HepG2 (cell line): ENCODE measurements around the gene SSH3. TPM values are rescaled to one million over a fixed set of nuclear protein-coding genes. Genes with fewer than 3 reads are reported as not detected.

ENCODE experiments used
- ATAC-seq: fragments of 200-7000 bp; cut with Tn5 transposase; 3 replicates; pipeline ENCODE4 v1.9.1; 2020; ENCODE audit warnings: mild to moderate bottlenecking, moderate library complexity
- BruUV-seq: library from RNA; stranded (reverse); fragments of 400-500 nt; replicated peaks from 2 replicates; lab custom pipeline; 2021; lab: Mats Ljungman, UMichigan
- CTCF ChIA-PET: fragments of 300-600 bp; formaldehyde crosslinking; extraction: SDS; loops from one replicate; lab custom pipeline; 2021; ENCODE audit warnings: low total read pairs, inconsistent platforms, low intra/inter-chr PET ratio; lab: Yijun Ruan, JAX
- POLR2A ChIA-PET: fragments of 350-600 bp; sonication (Branson Sonifier 250); formaldehyde crosslinking; loops from one replicate; lab custom pipeline; 2020; ENCODE audit warnings: antibody characterized with exemption, inconsistent platforms; lab: Yijun Ruan, JAX
- DNase-seq: peaks from one replicate; pipeline ENCODE4 v3.0.0-alpha.2; 2015; ENCODE audit warnings: low spot score
- FAIRE-seq: peaks from 3 replicates; lab custom pipeline; 2011; peaks lifted over from hg19 to GRCh38; lab: Jason Lieb, UNC
- H2AFZ ChIP-seq: one replicate; pipeline ENCODE4 v1.6.1; 2011; ENCODE audit warnings: low read length, inconsistent platforms
- H3K27ac ChIP-seq: fragments of 300-600 bp; 3 replicates; pipeline ENCODE4 v1.8.0; 2011; ENCODE audit warnings: mixed run types, mild to moderate bottlenecking, mixed read lengths, low read length, inconsistent platforms; ENCODE audit not compliant: insufficient read depth; ENCODE audit errors: extremely low read length
- H3K27me3 ChIP-seq, 2 experiments: fragments of 200-600 bp in 1 of 2; 2 replicates in 1 of 2; 3 replicates in 1 of 2; pipeline versions ENCODE4 v1.6.0 to v1.8.0; 2011; ENCODE audit warnings: low read length in 2 of 2, mild to moderate bottlenecking in 2 of 2, moderate library complexity in 2 of 2, inconsistent platforms in 1 of 2; ENCODE audit not compliant: insufficient read depth in 2 of 2, control insufficient read depth in 1 of 2
- H3K36me3 ChIP-seq, 2 experiments: fragments of 200-600 bp in 1 of 2; replicated peaks in 1 of 2; 2 replicates in 1 of 2; 3 replicates in 1 of 2; pipeline versions ENCODE4 v1.5.1 to v1.8.0; 2011; ENCODE audit warnings: low read length in 2 of 2, inconsistent platforms in 1 of 2; ENCODE audit not compliant: insufficient read depth in 2 of 2, control insufficient read depth in 1 of 2
- H3K4me1 ChIP-seq: 2 replicates; pipeline ENCODE4 v1.5.1; 2012; ENCODE audit warnings: low read length, inconsistent platforms; ENCODE audit not compliant: insufficient read depth
- H3K4me2 ChIP-seq: 2 replicates; pipeline ENCODE4 v1.6.0; 2011; ENCODE audit warnings: low read depth, low read length, inconsistent platforms
- H3K4me3 ChIP-seq, 3 experiments: fragments of 200-600 bp in 1 of 3; sonication (generic), shearing (Covaris generic) in 1 of 3; replicated peaks in 1 of 3; 2 replicates each; pipeline ENCODE4 v1.5.1; 2011 to 2016; ENCODE audit warnings: low read length in 3 of 3, inconsistent platforms in 2 of 3, low read depth in 2 of 3, mild to moderate bottlenecking in 2 of 3, control low read depth in 1 of 3, mixed read lengths in 1 of 3; ENCODE audit not compliant: insufficient read depth in 1 of 3
- H3K79me2 ChIP-seq: one replicate; pipeline ENCODE4 v1.6.1; 2011; ENCODE audit warnings: low read length, inconsistent platforms; ENCODE audit not compliant: insufficient read depth
- H3K9ac ChIP-seq: 2 replicates; pipeline ENCODE4 v1.6.0; 2011; ENCODE audit warnings: mild to moderate bottlenecking, low read depth, low read length, inconsistent platforms; ENCODE audit not compliant: insufficient read depth
- H3K9me3 ChIP-seq: 2 replicates; pipeline ENCODE4 v1.5.1; 2012; ENCODE audit warnings: mild to moderate bottlenecking, low read length
- H4K20me1 ChIP-seq: 2 replicates; pipeline ENCODE4 v1.6.0; 2011; ENCODE audit warnings: inconsistent platforms, mild to moderate bottlenecking, low read length, moderate library complexity; ENCODE audit not compliant: insufficient read depth
- CREM ChIP-seq, 2 experiments: sonication (generic) in 1 of 2; formaldehyde crosslinking in 1 of 2; IDR thresholded peaks; 2 replicates each; pipeline versions ENCODE4 v1.4.0 to v1.6.1; 2016 to 2020; ENCODE audit warnings: antibody characterized with exemption in 1 of 2, mild to moderate bottlenecking in 1 of 2, missing genetic modification reagents in 1 of 2
- KLF9 ChIP-seq: IDR thresholded peaks from 2 replicates; pipeline ENCODE4 v1.6.1; 2016; ENCODE audit warnings: low read depth
- MEF2D ChIP-seq: sonication (generic); formaldehyde crosslinking; IDR thresholded peaks from 2 replicates; pipeline ENCODE4 v1.5.1; 2020; ENCODE audit warnings: mild to moderate bottlenecking, missing genetic modification reagents
- MLLT10 ChIP-seq: sonication (generic); formaldehyde crosslinking; IDR thresholded peaks from 2 replicates; pipeline ENCODE4 v1.4.0; 2020; ENCODE audit warnings: missing genetic modification reagents
- SOX6 ChIP-seq, 2 experiments: fragments of 450-650 bp in 1 of 2; sonication (generic) in 1 of 2; formaldehyde crosslinking in 1 of 2; IDR thresholded peaks; 2 replicates each; pipeline versions ENCODE4 v1.4.0 to v1.6.1; 2017 to 2020; ENCODE audit warnings: antibody characterized with exemption in 1 of 2, mild to moderate bottlenecking in 1 of 2, missing genetic modification reagents in 1 of 2
- TEAD3 ChIP-seq: optimal IDR thresholded peaks from 2 replicates; pipeline ENCODE3; 2016; ENCODE audit warnings: borderline replicate concordance
- ZNF580 ChIP-seq: IDR thresholded peaks from 2 replicates; pipeline ENCODE4 v1.6.1; 2016; ENCODE audit warnings: low read depth, borderline replicate concordance
- ZNF644 ChIP-seq: IDR thresholded peaks from 2 replicates; pipeline ENCODE4 v1.6.1; 2016; ENCODE audit warnings: low read depth
- ZNF749 ChIP-seq: sonication (generic); formaldehyde crosslinking; IDR thresholded peaks from 2 replicates; pipeline ENCODE4 v1.8.0; 2022; ENCODE audit warnings: mild to moderate bottlenecking, missing genetic modification reagents, moderate library complexity, borderline replicate concordance
- ZSCAN22 ChIP-seq: sonication (generic); formaldehyde crosslinking; IDR thresholded peaks from 2 replicates; pipeline ENCODE4 v1.4.0; 2020; ENCODE audit warnings: mild to moderate bottlenecking, missing genetic modification reagents
- WGBS: methylation state at CpG from one replicate; pipeline ENCODE4 v1.1.6; 2017; ENCODE audit warnings: low lambda C conversion rate; 5-methylcytosine and 5-hydroxymethylcytosine counted together
- in situ Hi-C: cut with HindIII; loops from 2 replicates; pipeline ENCODE4 v1.10.0; 2017; ENCODE audit warnings: low pct_unique_long_range_greater_than_20kb; ENCODE audit not compliant: extremely low pct_ligation_motif_present
- intact Hi-C: fragments of 100-400 bp; cut with micrococcal nuclease; formaldehyde crosslinking; loops from one replicate; pipeline ENCODE4 v1.10.0; 2022; ENCODE audit not compliant: unreplicated experiment
- polyA plus RNA-seq, 8 experiments: library from polyadenylated mRNA; depleted of rRNA in 3 of 8; stranded (reverse) in 7 of 8; unstranded in 1 of 8; fragments of >200 nt; fragmentation: Illumina TruSeq in 4 of 8; extraction: Trizol in 4 of 8; gene quantifications; 2 replicates each; pipeline versions ENCODE4 v1.2.1 to v1.2.3, GENCODE V29; 2011 to 2016; ENCODE audit warnings: low read depth in 4 of 8, missing spikeins in 1 of 8, mixed read lengths in 1 of 8; ENCODE audit not compliant: insufficient read depth in 1 of 8
- total RNA-seq, 5 experiments: library from RNA; depleted of rRNA; stranded (reverse); fragments of >200 nt; fragmentation: Illumina TruSeq; extraction: Trizol; gene quantifications; 2 replicates each; pipeline ENCODE4 v1.2.3, GENCODE V29; 2016; ENCODE audit warnings: low read depth in 1 of 5
- TF ChIP-seq, protein P1 (sequence below): sonication (generic); formaldehyde crosslinking; IDR thresholded peaks from 2 replicates; pipeline ENCODE4 v1.4.0; 2020; ENCODE audit warnings: mild to moderate bottlenecking, missing genetic modification reagents
- TF ChIP-seq, protein P2 (sequence below): sonication (generic); formaldehyde crosslinking; IDR thresholded peaks from 2 replicates; pipeline ENCODE4 v1.4.0; 2020; ENCODE audit warnings: missing genetic modification reagents, borderline replicate concordance

Gene SSH3
- total and polyA plus RNA-seq, 2 of the 13 experiments (the other 11 are each of a cell fraction or from before 2014, with no cell fraction given) = 12.4 to 18.8 TPM

DNA sequence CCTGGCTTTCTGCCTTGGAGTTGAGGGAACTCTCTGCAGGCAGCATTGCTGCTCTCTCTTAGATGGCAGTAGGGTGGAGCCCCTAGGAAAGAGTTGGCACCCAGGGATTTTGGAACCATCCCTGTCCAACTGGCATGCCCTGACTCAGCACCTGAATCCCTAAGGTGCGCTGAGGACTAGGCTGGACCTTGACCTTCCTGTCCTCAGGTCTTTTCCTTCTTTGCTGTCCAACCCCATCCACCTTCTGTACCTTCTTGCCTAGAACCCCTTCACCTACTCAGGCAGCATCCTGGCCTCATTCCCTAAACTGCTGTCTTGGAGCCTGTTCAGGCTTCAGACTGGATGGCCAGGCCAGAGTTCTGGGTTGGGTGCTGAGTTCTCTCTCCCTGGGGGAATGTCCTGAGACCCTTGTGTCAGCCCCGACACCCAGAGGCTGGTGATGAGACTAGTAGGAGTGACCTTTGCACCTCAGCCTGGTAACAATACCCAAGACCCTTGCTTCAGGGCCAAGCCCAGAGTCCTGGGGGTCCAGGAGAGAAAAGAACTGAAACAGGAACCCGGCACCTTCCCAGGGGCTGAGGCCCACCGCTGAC, 52.6 kb downstream of the SSH3 start:
- Histone ChIP-seq H2AFZ (no peak overlapping the region), H3K79me2 (no peaks in the 10 kb centered on the region), H3K27me3 (no peaks in the 10 kb centered on the region), H3K4me1 (peaks cover 46% of the 10 kb centered on the region), H3K4me3 (peak overlapping the region in 1 of 3 experiments; percentile 90; a peak in 2 of 6 replicates), H3K4me2 (peak overlapping the region; percentile 96)
- intact Hi-C loops (loop anchor here (1.0 kb wide), 1 partner anchor 17 kb away; the partner anchor contains the start of gene CLCF1), in situ Hi-C loops (no loop called here)
- WGBS = 40% methylated on average over 2 of the region's 4 CpGs
- CTCF ChIA-PET = interaction anchor here (4.1 kb wide), 1 partner anchor 27 kb away, joined by 45 read pairs; no protein-coding TSS in a partner anchor
- no TSS peak for BruUV-seq
- no peak for DNase-seq
- TF ChIP-seq TEAD3 (CRISPR knock-in tag) = peak; percentile 27
- no peak for TF ChIP-seq MEF2D (CRISPR knock-in tag)
- TF ChIP-seq KLF9 (CRISPR knock-in tag) = no peak
- TF ChIP-seq, all 625 proteins: peak for 1
- Histone ChIP-seq H3K9me3 (no peaks in the 10 kb centered on the region), H4K20me1 (no peaks in the 10 kb centered on the region), H3K27ac (no peak overlapping the region), H3K9ac (peak overlapping the region; percentile 63), H3K36me3 (no peaks in the 10 kb centered on the region)
- ATAC-seq (no peak), FAIRE-seq (no peak)
- POLR2A ChIA-PET = interaction anchor here (1.8 to 9.7 kb wide), 4 partner anchors 11 to 116 kb away, joined by 5 to 365 read pairs (median 16); partner anchors contain the start of genes CLCF1 and RAD9A

DNA sequence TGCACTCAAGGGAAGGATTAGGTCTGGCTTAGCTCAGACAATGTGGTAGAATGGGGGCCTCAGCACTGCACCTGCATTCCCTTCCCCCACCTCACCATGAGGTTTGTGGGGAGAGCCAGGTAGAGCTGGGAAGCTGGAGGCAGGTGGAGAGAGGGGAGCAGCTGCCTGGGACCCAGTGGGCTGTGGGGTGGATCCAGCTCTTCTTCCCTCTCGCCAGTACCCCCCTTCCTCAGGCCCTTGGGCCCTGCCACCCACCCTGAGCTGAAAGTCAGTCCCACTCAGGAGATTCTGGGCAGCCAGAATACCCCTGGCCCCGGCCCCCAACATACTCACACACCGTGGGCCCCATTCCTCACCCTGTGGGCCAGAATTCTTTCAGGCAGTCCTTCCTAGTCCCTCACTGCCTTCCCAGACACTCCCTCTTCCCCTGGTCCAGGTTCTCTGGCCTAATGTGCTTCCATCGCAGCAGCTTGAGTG, 53.1 kb downstream of the SSH3 start:
- no TSS peak for BruUV-seq
- Histone ChIP-seq H3K36me3 (no peaks in the 10 kb centered on the region), H3K4me3 (peak overlapping the region in 2 of 3 experiments; percentile 10 to 90; a peak in 1 of 6 replicates), H3K79me2 (no peaks in the 10 kb centered on the region), H3K4me2 (peak overlapping the region; percentile 96), H3K27ac (no peak overlapping the region), H2AFZ (no peak overlapping the region), H3K9ac (peak overlapping the region; percentile 63), H3K9me3 (no peaks in the 10 kb centered on the region), H3K4me1 (peaks cover 46% of the 10 kb centered on the region), H4K20me1 (no peaks in the 10 kb centered on the region), H3K27me3 (no peaks in the 10 kb centered on the region)
- intact Hi-C loops = loop anchor here (1.0 kb wide), 1 partner anchor 17 kb away; the partner anchor contains the start of gene CLCF1
- no peak for FAIRE-seq
- POLR2A ChIA-PET = interaction anchor here (1.8 to 9.7 kb wide), 2 partner anchors 22 to 36 kb away, joined by 5 to 365 read pairs; partner anchors contain the start of genes CLCF1 and RAD9A
- in situ Hi-C loops = no loop called here
- DNase-seq = no peak
- WGBS = 0% methylated on average over 3 of the region's 4 CpGs
- CTCF ChIA-PET = interaction anchor here (0.6 to 4.1 kb wide), 3 partner anchors 12 to 26 kb away, joined by 3 to 45 read pairs (median 9); partner anchors contain the start of gene CLCF1
- no peak for ATAC-seq
- TF ChIP-seq CREM (IDR thresholded peaks at IDR 0.05) = no peak
- no peak for TF ChIP-seq CREM (CRISPR knock-in tag; IDR thresholded peaks at IDR 0.05)
- TF ChIP-seq, protein P1, sequence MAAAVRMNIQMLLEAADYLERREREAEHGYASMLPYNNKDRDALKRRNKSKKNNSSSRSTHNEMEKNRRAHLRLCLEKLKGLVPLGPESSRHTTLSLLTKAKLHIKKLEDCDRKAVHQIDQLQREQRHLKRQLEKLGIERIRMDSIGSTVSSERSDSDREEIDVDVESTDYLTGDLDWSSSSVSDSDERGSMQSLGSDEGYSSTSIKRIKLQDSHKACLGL (CRISPR knock-in tag) = no peak
- TF ChIP-seq SOX6 (IDR thresholded peaks at IDR 0.05) = no peak
- 0 out of 2 replicates have a peak, but pooled peaks have one; percentile 24 for TF ChIP-seq SOX6 (CRISPR knock-in tag; IDR thresholded peaks at IDR 0.05)
- TF ChIP-seq ZNF580 = no peak
- no peak for TF ChIP-seq ZSCAN22 (CRISPR knock-in tag)
- no peak for TF ChIP-seq MLLT10
- TF ChIP-seq ZNF644 = no peak
- TF ChIP-seq ZNF749 = 0 out of 2 replicates have a peak, but pooled peaks have one; percentile 46
- TF ChIP-seq, protein P2, sequence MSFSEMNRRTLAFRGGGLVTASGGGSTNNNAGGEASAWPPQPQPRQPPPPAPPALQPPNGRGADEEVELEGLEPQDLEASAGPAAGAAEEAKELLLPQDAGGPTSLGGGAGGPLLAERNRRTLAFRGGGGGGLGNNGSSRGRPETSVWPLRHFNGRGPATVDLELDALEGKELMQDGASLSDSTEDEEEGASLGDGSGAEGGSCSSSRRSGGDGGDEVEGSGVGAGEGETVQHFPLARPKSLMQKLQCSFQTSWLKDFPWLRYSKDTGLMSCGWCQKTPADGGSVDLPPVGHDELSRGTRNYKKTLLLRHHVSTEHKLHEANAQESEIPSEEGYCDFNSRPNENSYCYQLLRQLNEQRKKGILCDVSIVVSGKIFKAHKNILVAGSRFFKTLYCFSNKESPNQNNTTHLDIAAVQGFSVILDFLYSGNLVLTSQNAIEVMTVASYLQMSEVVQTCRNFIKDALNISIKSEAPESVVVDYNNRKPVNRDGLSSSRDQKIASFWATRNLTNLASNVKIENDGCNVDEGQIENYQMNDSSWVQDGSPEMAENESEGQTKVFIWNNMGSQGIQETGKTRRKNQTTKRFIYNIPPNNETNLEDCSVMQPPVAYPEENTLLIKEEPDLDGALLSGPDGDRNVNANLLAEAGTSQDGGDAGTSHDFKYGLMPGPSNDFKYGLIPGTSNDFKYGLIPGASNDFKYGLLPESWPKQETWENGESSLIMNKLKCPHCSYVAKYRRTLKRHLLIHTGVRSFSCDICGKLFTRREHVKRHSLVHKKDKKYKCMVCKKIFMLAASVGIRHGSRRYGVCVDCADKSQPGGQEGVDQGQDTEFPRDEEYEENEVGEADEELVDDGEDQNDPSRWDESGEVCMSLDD (CRISPR knock-in tag) = no peak
